Adipose tissue (tissue), 3 donors: ENCODE measurements around the gene FRMD4A. TPM values are rescaled to one million over a fixed set of nuclear protein-coding genes. Genes with fewer than 3 reads are reported as not detected.

Experiments used
- H3K27ac ChIP-seq: one replicate; pipeline ENCODE4 v1.5.1; 2013; ENCODE audit warnings: low read depth, low read length
- WGBS, 3 donors: extraction: QIAGEN DNeasy Blood & Tissue Kit; methylation state at CpG; one replicate each; pipeline ENCODE4 v1.1.7; 2013; 5-methylcytosine and 5-hydroxymethylcytosine counted together
- polyA plus RNA-seq, 3 donors: library from polyadenylated mRNA; stranded (reverse); fragments of 200-250 nt; gene quantifications; one replicate each; pipeline ENCODE4 v1.2.3, GENCODE V29; 2013
- donor health status: healthy with polysubstance abuse.
- donor health status: Bipolar disorder and iron deficiency.
- donor health status: healthy.

FRMD4A gene
- polyA plus RNA-seq, 3 donors, result 16.6 to 83.5 (median 22.2) TPM

DNA sequence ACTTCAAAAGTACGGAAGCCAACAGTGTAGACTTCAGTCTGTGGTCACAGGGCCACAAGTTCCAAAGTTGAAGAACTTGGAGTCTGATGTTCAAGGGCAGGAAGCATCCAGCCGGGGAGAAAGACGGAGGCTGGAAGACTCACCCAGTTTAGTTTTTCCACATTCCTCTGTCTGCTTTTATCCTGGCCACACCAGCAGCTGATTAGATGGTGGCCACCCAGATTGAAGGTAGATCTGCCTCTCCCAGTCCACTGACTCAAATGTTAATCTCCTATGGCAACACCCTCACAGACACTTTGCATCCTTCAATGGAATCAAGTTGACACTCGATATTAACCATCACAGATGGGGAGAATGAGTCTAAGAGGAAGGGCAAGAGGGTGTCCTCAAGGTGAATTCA, 19.3 kb upstream of the FRMD4A start:
- no peak overlapping the region for H3K27ac ChIP-seq
- WGBS, 3 donors, result 81 to 96% (median 81%) methylated on average over 4 of the region's 4 CpGs

DNA sequence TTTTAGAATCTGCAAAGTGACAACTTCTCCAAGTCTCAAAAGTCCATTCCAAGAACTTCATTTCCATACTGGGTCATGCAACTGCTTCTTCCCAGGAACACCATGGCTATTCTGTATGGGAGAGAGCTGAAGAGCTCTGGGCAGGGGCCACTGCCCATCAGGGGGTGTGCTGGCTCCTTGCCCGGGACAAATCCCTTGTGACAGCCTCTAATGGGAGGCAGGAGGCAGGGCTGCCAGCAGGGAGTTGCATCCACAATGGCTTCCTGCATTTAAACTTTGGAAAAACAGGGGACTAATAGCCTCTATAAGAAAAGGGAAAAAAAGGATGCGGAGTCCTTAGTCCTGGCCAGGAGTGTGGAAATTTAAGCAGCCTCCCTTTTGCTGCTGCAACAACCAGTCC, 18.4 kb upstream of the FRMD4A start:
- H3K27ac ChIP-seq, result no peak overlapping the region
- 72 to 76% (median 74%) methylated on average over 2 of the region's 2 CpGs for WGBS, 3 donors

DNA sequence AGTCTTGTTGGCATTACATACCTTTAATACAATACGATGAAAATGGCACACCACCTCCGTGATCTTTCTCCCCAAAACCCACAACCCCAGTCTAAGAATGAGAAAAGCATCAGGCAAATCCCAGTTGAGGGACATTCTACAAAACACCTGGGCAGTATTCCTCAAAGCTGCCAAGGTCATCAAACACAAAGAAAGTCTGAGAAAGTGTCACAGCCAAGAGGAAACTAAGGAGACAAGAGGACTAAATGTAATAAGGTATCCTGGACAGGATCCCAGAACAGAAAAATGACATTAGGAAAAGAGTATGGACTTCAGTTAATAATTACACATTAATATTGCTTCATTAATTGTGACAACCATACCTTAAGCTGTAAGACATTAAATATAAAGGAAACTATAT, 14.5 kb upstream of the FRMD4A start:
- no peak overlapping the region for H3K27ac ChIP-seq
- WGBS, 3 donors, result 34 to 83% (median 79%) methylated on average over 2 of the region's 2 CpGs

DNA sequence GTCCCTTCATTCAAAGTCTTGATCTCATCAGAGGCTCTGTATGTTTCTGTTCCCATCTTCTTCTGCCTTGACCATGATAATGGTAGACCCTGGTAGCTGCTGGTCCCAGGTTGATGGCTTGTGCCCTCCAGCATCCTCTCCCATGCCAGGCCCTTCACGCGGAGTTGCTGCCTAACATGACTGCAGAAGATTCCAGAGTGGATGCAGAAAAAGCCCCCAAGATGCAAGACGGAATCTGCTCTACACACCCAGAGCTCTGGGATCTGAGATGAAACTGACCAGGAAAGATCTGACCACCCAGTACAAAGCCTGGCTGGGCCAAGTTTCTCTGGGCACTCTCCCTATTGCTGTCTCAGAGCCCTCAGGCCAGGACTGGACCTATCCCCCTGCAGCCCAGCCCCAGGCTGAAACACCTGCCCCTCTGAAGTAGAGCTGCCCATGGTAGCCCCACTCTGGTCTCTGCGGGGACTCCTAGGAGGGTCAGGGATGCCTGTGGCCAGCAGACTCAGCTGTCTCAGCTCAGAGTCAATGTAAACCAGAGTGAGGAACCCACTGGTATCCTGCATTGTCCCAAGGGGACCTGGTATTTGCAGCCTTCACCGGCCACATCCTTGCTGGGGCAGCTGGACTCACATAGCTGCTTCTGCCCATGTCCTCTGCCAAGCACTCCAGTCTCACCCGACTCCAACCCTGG, 9.5 kb upstream of the FRMD4A start:
- 90 to 92% (median 91%) methylated on average over 6 of the region's 6 CpGs for WGBS, 3 donors
- no peak overlapping the region for H3K27ac ChIP-seq

DNA sequence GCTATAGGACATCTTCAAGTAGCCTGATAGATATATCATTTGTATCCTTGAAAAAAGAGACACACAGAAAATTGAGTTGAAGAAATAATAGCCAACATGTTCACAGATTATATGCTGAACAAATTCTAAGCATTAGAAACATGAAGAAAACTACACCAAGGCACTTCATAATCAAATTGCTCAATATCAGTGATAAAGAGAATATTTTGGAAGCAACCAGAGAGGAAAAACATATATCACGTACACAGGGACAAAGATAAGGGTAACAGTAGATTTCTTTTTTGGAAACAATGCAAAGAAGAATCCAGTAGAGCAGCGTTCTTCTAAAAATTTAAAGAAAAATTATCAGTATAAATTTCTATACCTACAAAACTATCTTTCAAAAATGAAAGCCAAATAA, 6.0 kb upstream of the FRMD4A start:
- no peak overlapping the region for H3K27ac ChIP-seq
- WGBS, 3 donors, result 67 to 81% (median 80%) methylated on average over 2 of the region's 2 CpGs

DNA sequence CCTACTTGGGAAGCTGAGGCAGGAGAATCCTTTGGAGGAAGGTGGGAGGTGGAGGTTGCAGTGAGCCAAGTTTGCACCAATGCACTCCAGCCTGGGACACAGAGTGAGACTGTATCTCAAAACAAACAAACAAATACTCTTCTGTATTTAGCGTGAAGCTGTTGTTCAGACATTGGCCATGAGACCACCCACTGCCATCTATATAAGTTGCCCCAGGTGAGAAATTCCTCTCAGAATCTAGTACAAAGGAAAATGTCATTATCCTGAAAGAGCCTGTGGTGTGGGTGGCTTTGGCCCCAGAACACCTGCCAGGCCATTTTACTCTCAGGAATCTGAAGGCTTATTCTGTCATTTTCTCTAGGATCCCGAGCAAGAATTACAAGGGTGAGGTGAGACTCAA, 4.0 kb upstream of the FRMD4A start:
- H3K27ac ChIP-seq, result no peak overlapping the region
- 81 to 94% (median 91%) methylated on average over 2 of the region's 2 CpGs for WGBS, 3 donors

DNA sequence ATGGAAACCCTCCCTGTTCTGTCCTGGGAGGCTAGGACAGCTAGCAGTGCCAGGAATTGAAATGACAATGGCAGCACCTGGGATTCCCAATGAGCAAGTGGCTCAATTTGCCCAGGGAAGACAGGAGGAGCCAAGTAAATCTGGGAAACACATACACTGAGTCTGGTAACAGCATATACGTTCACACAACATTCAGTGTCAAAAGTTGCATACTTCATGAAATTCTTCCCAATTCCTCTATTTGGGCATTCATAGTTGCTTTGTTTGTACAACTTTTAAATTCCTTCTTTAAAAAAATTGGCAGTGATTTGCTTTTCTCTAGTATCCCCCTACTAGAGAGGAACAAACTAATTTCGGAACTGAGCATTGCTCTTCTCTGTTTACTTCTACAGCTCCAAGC, 2.9 kb upstream of the FRMD4A start:
- no peak overlapping the region for H3K27ac ChIP-seq
- 76 to 94% (median 80%) methylated on average over 2 of the region's 2 CpGs for WGBS, 3 donors

DNA sequence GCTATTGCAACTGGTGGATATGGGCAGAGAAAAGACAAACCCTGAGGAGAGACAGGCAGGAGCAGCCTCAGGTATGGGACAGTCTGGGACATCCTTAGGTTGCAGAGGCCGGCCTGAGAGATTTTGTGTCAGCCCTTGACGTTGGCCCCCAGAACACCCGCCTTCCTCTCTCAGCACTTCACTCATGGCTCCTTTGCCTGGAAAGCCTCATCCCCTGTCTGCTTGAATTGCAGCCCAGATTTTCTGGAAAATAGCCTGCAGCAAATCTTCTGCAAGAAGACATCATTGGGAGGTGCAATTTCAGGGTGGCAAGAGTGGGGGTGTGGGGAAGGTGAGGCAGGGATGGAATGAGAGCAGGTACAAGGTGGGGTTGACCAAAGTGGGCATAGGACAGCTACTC, 2.2 kb upstream of the FRMD4A start:
- 60 to 91% (median 65%) methylated on average over 3 of the region's 3 CpGs for WGBS, 3 donors
- H3K27ac ChIP-seq, result no peak overlapping the region

DNA sequence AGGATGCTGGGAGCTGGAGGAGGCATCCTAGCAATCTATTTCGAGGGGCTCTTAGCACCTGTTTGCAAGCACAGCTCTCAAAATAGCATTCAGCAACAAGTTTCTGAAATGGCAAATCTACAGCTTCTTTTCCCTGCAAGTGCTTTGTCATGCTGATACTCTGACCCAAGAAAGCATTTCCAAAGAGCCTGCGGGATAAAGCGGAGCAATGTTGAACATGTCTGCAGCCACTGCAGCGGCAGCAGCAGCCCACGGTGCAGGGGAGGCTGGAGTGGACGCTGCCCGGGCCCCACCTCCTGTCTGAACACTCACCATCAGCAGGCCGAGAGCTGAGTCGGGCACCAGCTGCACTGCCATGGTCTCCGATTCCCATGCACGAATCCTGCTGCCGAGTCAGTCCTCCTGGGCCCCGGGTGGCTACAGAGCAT, 964 bp downstream of the FRMD4A start:
- no peak overlapping the region for H3K27ac ChIP-seq

DNA sequence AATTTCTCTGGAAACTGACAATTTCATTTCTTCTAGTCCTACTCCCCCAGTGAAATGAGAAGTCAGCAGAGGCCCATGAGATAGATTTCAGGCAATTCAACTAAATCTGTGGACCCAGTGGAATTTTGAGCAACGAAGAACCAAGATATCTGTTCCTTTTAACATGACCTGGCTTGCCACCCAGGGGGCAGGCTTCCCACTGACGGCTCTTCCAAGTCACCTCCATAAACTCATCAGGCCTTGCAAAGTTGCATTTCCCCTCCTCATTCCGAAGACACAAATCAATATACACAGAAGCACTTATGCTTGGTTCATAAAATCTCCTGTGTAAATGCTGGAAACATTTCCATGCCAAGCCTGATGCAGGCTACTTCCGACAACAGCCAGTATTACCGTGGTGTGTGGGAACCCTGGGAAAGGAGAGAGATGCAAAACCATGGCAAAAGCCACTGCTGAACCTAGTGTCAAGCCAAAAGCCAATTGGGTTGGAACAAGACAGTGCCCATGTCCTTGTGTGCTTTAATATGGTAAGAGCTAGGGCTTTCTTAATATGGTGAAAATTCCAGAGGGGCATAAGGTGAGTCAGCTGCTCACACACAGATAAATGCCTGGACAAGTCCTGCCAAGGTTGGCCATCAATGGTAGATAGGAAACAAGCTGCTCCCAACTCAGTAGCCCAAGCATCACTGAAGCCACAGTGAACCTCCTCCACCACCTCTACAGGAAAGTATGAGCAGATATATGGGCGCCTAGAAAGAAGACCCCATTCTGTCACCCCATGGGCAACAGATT, 1.6 kb downstream of the FRMD4A start:
- H3K27ac ChIP-seq, result no peak overlapping the region
- WGBS, 3 donors, result 90 to 93% (median 92%) methylated on average over 6 of the region's 6 CpGs

More for the DNA sequence above, 964 bp downstream of the FRMD4A start:
- WGBS, 3 donors, result 43 to 65% (median 55%) methylated on average over 13 of the region's 13 CpGs

DNA sequence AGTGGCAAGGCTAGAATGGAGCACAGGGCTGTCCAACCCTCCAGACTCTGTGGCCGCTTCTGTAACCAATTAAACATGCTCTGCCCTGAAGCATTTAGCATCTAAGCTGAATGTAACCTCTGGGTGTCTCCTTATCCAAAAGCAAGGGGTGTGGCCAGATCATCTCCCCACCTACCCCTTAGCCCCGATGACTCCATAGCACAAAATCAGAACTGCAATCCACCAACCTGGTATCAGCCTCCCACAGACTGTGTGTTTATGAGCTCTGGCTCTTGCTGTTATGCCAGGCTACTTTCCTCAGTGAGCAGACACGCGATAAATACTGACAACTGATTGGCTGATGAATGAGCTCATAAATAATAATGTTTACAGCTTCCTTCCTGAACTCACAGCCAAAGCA, 3.2 kb downstream of the FRMD4A start:
- 36 to 67% (median 40%) methylated on average over 4 of the region's 4 CpGs for WGBS, 3 donors
- H3K27ac ChIP-seq, result no peak overlapping the region

DNA sequence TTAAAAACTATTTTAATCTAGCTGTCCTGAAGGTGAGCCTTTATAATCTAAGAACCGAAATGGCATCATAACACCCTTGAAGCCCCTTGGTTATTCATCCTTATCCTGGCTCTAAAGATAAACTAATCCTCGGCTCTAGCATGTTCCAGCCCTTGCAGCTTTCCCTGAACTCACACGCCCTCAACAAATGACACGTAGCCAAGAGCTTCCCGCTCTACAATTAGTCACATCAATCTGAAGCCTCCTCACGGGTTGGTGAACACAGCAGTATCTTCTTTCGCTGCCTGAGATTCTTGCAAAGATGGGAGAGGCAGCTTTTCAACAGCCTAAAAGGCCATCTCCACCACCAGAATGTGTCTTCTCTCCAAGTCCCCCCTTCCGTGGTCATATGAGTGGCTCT, 4.1 kb downstream of the FRMD4A start:
- 85 to 88% (median 86%) methylated on average over 8 of the region's 8 CpGs for WGBS, 3 donors
- no peak overlapping the region for H3K27ac ChIP-seq

DNA sequence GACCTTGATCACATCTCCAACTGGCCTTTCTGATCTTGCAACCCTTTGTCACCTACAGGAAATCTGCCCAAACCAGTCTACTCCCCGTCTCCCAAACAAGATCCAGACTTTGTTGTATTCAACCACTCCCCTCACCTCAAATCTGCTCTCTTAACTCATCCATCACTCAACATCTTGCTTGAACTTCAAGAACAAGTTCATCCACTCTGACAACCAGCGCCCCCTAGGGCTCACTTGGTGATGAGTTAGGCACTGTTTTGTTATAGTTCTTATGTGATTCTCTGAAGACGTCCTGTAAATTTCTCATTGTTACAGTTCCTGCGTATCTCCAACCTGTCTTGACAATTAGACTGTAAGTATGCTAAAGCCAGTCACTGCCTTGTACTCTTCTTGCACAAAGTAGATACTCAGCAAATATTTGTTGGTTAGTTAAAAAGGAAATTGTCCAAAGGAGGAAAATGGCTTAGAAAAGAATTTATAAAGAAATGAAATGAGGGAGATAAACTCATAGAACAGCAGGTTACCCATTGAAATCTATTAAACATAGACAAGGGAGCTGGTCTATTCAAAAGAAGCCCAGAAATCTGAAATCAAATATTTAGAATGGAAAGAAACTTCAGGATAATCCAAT, 5.3 kb downstream of the FRMD4A start:
- no peak overlapping the region for H3K27ac ChIP-seq
- 48 to 64% (median 51%) methylated on average over 4 of the region's 4 CpGs for WGBS, 3 donors

DNA sequence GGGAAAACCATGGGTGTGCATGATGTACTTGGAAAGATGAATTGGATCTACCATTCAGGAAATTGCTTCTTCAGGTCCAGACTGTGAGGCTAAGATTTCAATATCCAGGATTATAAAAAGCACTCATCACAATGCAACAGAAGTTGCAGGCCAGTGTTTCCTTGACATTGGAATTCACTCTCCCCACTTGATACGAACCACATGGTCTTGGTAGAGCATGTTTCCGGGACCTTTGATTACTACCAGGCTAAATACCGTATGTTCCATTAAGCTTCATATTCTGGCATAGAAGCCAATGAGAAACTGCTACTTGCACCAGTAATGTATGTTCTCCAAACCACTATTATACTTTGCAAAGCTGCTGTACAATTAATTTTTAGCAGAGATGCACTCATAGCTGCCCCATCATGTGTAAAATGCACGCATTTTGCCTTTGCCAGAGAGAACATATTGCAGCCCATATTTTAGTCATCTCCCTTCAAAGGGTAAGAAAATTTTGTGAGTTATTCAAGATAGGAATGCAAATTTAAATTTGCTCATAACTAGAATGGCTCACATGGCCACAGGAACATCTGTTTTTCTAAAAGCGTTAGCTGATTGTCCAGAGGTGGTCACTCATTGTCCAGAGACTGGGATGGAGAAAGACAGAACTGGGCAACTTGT, 8.1 kb downstream of the FRMD4A start:
- no peak overlapping the region for H3K27ac ChIP-seq
- WGBS, 3 donors, result 61 to 76% (median 68%) methylated on average over 5 of the region's 5 CpGs

DNA sequence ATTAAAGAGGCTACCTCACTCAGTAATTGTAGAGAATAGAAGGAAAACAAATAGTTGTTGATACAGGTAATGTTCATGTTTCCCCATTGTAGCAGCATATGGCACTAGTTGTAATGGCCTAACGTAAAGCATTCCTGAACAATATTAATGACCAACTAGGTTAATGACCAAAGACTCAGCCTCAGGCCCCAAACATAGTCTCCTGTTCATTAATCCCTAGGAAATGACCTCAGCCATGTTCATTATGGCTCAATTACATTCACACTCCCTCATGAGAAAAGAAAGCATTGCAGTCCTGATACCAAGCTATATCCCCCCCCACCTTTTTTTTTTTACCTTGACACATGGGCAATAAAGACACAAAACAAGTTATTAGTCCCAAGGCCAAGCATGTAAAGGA, 12.7 kb downstream of the FRMD4A start:
- WGBS, 3 donors, result 70 to 84% (median 83%) methylated on average over 1 of the region's 1 CpG
- H3K27ac ChIP-seq, result no peak overlapping the region

DNA sequence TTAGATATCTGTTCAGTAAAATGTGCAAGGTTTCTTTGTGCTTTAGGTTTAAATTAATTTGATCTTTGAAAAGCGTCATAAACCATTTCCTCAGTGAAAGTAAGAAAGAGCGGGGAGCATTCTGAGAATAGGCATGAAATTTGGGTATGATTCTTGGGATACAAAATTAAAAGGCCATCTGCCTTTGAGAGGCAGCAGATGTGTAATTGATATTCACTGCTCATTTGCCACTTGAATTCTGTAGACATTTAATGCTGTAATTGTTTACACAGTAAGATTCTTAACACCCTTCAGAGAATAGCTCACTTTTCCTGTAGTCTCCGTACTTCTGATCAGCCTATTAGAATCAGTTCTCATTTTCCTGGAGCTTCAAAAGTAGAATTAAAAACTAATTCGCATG, 18.7 kb downstream of the FRMD4A start:
- WGBS, 3 donors, result 87 to 93% (median 91%) methylated on average over 4 of the region's 4 CpGs
- no peak overlapping the region for H3K27ac ChIP-seq

DNA sequence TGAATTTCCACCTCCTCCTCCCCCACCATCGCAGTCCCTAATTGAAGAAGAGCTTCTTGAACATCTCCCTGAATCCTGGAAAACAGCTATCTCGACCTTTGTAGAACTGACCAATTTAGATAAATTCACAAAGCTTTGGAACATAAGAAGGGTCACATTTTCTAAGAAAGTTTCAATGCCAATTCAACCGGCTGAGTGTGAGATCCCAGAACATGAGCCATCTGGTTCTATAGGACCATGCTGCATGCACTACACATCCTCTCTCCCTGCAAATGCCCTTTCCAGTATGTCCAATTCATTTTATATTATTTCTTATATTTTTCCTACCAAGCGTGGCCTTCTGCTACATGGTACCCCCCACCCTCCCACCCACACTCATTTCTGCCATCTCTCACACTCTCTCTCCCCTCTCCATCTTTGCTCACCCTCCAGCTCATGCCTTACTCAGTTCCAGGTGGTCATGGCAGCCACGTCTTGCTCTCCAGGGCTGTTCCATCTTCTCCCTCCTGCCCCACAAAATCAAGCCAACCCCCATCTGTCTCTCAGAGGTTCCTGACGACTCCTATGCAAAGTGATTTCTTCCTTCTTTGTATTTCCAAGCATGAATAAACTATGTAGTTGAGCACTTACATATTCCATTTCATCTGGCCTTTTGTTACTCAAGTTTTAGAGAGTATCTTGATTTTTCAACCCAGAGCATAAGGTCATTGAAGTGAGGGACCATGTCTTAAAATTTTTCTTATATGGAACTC, 19.3 kb downstream of the FRMD4A start:
- WGBS, 3 donors, result 84 to 90% (median 85%) methylated on average over 6 of the region's 6 CpGs

DNA sequence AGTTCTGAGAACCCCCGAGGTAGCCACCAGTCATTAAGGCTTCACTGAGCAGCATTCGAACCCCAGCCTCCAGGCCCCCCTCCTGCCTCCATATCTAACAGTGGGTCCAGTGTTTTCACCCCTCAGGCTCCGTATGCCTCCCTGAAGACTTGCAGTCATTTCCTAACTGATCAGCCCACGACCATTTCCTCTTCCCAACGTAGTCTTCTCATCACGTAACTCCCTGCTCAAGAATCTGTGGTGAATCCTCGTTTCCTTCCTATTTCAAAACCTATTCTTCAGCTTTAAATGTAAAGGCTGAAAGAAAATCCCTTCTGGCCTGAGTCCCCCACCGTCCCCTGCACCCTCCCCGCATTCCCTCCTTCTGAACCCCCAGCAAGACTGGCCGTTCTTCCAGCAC, 21.1 kb downstream of the FRMD4A start:
- WGBS, 3 donors, result 51 to 84% (median 57%) methylated on average over 10 of the region's 10 CpGs
- H3K27ac ChIP-seq, result no peak overlapping the region

More for the DNA sequence above, 19.3 kb downstream of the FRMD4A start:
- H3K27ac ChIP-seq, result no peak overlapping the region
